Measurements from ENCODE around the gene ADCY7.

Gene ADCY7

DNA sequence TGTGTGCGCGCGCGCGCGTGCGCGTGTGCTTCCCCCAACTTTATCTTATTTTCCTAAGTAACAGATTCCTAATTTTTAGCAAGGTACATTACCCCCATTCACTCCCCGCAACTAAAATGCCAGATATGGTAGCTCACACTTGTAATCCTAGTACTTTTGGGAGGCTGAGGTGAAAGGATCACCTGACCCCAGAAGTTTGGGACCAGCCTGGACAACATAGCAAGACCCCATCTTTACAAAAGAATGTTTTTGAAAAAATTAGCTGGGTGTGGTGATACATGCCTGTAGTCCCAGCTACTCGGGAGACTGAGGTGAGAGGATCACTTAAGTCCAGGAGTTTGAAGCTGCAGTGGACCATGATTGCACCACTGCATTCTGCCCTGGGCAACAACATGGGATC lies 97.3 kb downstream of the ADCY7 start:
- H3K4me1 ChIP-seq (ENCODE audit: control insufficient read depth, insufficient read depth, low read length): peaks cover 19% of the 10 kb centered on the region
- H3K36me3 ChIP-seq (ENCODE audit: control insufficient read depth, insufficient read depth, low read length): peaks cover 4% of the 10 kb centered on the region
- H3K9ac ChIP-seq (ENCODE audit: low read length): no peak overlapping the region

DNA sequence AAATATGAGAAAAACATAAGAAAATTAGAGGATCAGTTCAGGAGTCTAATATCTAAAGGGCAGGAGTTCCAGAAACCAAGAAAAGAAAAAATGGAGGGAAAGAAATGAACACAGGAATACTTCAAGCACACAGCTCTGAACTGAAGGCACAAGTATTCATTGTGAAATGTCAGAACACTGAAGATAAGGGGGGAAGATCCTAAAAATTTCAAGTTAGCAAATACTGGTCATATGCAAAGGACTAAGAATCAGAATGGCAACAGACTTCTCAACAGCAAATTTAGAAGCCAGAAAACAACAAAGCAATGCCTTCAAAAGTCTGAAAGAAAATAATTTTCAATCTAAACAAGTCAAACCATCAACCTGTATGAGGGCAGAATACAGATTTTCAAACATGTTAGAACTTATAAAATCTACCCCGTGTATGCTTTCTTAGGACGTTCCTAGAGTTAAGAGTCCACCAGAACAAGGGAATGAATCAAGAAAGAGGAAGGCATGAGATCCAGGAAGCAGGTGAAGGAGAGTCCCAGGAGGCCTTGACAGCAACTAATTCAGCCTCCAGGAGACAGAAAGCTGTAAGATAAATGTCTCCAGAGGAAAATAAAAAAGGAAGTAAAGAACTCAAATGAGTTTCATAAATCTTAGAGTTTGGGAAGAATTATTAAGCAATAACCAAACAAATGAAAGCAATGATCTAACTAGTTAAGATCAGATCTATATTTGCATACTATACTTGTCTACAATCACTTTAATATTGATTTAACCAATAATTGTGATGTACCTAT lies 99.6 kb downstream of the ADCY7 start:
- H3K4me1 ChIP-seq (ENCODE audit: control insufficient read depth, insufficient read depth, low read length): peaks cover 8% of the 10 kb centered on the region
- no peak overlapping the region for H3K9ac ChIP-seq (ENCODE audit: low read length)
- H3K27me3 ChIP-seq (ENCODE audit: control insufficient read depth, insufficient read depth, low read length): no peaks in the 10 kb centered on the region
- H3K9me3 ChIP-seq (ENCODE audit: control insufficient read depth, low read length): no peaks in the 10 kb centered on the region
- peaks cover 4% of the 10 kb centered on the region for H3K36me3 ChIP-seq (ENCODE audit: control insufficient read depth, insufficient read depth, low read length)
- H3K4me3 ChIP-seq (ENCODE audit: low read length): no peak overlapping the region

More for the DNA sequence above, 97.3 kb downstream of the ADCY7 start:
- H3K4me3 ChIP-seq (ENCODE audit: low read length): no peak overlapping the region
- no peaks in the 10 kb centered on the region for H3K9me3 ChIP-seq (ENCODE audit: control insufficient read depth, low read length)
- H3K27me3 ChIP-seq (ENCODE audit: control insufficient read depth, insufficient read depth, low read length): no peaks in the 10 kb centered on the region
